GM18507 (cell line): ENCODE results near the gene RRAGC.

Source experiments
- DNase-seq: peaks from one replicate; pipeline ENCODE4 v3.0.0; 2011; ENCODE audit warnings: low read depth; ENCODE audit not compliant: insufficient read length; ENCODE audit errors: extremely low spot score
- FAIRE-seq: peaks from 2 replicates; lab custom pipeline; 2011; peaks lifted over from hg19 to GRCh38; lab: Jason Lieb, UNC

The RRAGC gene

GRCh38 chr1:38789498-38790169 lies 69.9 kb downstream of the RRAGC start:
- no peak for FAIRE-seq

GRCh38 chr1:38788341-38789336 lies 70.9 kb downstream of the RRAGC start:
- no peak for DNase-seq

More at GRCh38 chr1:38789498-38790169, 69.9 kb downstream of the RRAGC start:
- no peak for DNase-seq

More at GRCh38 chr1:38788341-38789336, 70.9 kb downstream of the RRAGC start:
- no peak for FAIRE-seq
